Measurements from ENCODE around the gene WFIKKN2.

WFIKKN2 gene

GRCh38 chr17:50877838-50878237 lies 42.5 kb downstream of the WFIKKN2 start:
- no peak for DNase-seq (ENCODE audit: low spot score)

- no peak for DNase-seq (ENCODE audit: low spot score)
Measured at GRCh38 chr17:50879086-50879485, 43.7 kb downstream of the WFIKKN2 start.

DNA sequence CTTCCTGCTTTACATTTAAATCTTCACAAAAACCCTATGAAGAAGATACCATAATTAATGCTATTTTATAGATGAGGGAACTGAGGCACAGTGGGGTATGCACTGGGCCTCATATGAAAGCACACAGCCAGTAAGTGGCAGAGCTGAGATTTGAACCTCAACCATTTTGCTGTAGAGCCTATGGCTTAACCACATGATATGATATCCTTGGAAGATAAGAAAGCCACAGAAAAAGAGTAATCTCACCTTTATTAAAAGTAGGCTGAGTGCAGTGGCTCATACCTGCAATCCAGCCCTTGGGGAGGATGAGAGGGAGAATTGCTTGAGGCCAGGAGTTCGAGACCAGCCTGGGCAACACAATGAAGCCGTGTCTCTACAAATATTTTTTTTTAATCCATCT lies 45.8 kb downstream of the WFIKKN2 start:
- no peak for DNase-seq (ENCODE audit: low spot score)

DNA sequence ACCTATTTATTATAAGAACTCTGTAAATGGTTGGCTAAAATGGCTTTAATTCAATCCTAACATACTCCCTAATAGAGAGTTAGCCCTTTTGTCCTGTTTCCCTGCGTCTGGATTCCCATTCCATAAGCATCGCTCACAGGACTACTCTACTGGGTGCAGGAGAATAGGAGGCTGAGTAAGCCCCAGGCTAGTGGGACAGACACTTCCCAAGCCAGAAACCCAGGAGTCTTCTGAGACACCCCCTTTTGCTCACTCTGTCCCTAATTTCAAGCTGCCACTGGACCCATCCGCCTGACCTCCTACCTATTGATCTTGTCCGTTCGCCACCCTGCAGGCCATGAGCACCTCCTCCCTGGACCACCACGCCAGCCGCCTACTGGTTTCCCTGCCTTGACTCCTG lies 47.5 kb downstream of the WFIKKN2 start:
- no peak for DNase-seq (ENCODE audit: low spot score)

DNA sequence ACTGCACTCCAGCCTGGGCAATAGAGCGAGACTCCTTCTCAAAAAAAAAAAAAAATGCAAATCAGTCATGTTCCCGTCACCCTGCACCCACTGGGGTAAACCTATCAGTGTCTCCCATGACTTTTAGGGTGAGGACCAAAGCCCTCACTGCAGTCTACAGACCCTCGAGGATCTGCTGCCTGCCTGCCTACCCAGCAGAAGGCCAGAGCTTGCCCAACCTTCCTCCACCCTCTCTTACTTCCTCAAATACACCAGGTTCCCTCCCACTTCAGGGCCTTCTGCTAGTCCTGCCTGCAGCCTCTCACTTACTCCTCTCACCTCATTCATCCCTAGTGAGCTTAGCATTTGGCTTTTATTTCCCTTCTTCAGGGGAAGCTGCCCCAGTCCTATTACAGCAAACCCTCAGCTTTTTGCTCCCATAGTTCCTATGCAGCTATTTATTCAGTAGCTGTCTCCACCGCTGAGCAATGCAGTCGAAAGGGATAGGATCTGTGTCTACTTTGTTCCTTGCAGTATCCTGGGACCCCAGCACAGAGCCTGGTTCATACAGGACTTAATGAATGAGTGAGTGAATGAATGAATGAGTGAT lies 48.6 kb downstream of the WFIKKN2 start:
- DNase-seq (ENCODE audit: low spot score): no peak

- no peak for DNase-seq (ENCODE audit: low spot score)
Measured at GRCh38 chr17:50884439-50885311, 49.3 kb downstream of the WFIKKN2 start.

DNA sequence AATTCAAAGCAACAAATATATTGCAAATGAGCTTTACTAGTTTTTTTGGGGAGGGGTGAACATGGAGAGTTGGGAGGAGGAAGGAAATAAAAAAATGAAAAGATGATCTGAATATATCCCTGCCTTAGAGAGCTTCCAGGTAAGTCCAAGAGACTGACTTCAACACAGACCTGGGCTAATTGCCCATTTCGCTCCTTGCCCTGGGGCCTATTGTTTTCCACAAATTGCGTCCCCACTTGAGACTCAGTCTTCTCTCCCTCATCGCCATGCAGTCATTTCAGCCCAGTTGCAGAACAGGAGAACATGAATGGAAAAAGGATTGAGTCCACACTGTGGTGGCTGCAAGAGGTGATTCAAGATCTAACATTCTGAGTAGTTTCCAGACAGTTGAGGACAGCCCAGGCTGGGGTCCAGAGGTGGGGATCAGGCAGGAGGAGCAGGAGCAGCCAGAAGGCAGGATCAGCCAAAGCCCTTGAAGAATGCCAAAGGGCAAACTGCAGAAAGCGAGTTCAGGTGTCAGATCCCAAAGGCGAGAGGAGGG lies 52.4 kb downstream of the WFIKKN2 start:
- DNase-seq (ENCODE audit: low spot score): no peak

DNA sequence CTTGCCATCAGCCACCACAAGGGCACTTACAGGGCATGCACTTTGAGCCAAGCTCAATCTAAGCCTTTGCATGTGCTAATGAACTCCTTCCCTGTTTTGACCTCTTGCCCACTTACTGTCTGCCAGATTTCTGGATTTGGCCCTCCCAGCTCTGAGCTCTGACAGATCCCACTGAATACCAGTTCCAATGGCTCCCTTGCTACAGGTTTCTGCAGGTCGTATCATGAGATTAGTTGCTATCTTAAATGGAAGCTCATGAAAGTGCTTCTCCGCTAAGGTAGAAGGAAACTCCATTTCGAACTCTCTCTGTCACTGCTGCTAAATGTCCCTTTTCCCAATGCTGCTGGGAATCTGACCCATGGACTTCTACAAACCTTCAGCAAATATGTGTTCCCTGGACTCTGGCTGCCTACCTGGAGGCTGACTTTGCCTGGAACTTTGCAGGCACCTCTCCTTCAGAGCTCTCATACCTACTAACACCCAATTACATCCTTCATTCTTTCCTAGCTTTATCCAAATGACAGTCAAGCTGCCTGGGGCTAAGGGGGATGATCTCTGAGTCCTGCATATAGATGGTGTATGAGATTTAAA lies 54.2 kb downstream of the WFIKKN2 start:
- DNase-seq (ENCODE audit: low spot score): no peak

DNA sequence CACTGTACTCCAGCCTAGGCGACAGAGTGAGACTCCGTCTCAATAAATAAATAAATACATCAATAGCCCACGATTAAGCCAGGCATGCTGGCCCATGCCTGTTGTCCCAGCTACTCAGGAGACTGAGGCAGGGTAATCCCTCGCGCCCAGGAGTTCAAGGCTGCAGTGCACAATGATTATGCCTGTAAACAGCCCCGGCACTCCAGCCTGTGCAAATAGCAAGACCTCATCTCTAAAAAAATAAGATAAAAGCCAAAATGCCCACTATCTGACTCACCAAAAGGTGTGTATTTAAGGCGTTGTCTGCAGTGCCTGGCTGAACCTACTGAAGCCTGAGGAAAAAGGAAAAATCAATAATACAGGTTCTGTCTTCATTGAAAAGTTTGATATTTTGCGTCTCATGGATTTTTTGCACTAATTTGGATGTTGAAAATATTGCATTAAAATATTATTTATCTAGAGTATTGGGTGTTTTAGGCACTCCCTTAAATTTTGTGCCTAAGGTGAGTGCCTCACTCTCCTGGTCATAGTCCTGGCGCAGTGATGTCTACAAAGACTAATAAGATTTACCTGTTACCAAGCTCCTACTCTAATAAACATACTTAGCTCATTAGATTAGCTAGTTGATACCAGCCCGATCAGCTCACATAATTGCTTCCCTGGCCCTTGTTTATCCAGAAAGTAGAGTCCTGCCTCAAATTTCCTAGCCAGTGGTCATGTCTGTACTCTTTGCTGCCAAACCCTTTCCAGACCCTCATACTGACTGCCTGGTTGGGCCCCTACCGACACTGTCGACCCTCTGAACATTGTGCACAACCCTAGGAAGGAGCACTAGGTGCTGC lies 55.5 kb downstream of the WFIKKN2 start:
- DNase-seq (ENCODE audit: low spot score): no peak

GRCh38 chr17:50891577-50891989 lies 56.2 kb downstream of the WFIKKN2 start:
- no peak for DNase-seq (ENCODE audit: low spot score)

All from hematopoietic multipotent progenitor cell treated with erythropoietin and hydrocortisone succinate and interleukin-3 and kit ligand, for 17 days (in vitro differentiated cells).